A673 (cell line): ENCODE results near the gene EXOC6B. TPM values are rescaled to one million over a fixed set of nuclear protein-coding genes. Genes with fewer than 3 reads are reported as not detected.

Experiments used
- BruUV-seq: library from RNA; stranded (reverse); fragments of 400-500 nt; replicated peaks from 2 replicates; lab custom pipeline; 2021; lab: Mats Ljungman, UMichigan
- CTCF ChIA-PET: fragments of 300-600 bp; sonication (Branson Sonifier 250); formaldehyde crosslinking; loops from one replicate; lab custom pipeline; 2022; ENCODE audit warnings: antibody characterized with exemption; lab: Charles Lee
- POLR2A ChIA-PET: fragments of 300-600 bp; sonication (Branson Sonifier 250); formaldehyde crosslinking; loops from one replicate; lab custom pipeline; 2022; ENCODE audit warnings: antibody characterized with exemption; ENCODE audit not compliant: low non-redundant PET; lab: Charles Lee
- DNase-seq: peaks from one replicate; pipeline ENCODE4 v3.0.0-alpha.2; 2015; ENCODE audit warnings: low spot score
- H3K27ac ChIP-seq: fragments of 200-600 bp; sonication (generic); 2 replicates; pipeline ENCODE4 v1.5.1; 2016; ENCODE audit warnings: mixed run types, low read depth, mild to moderate bottlenecking, mixed read lengths, antibody characterized with exemption, low read length; ENCODE audit not compliant: poor library complexity, severe bottlenecking
- H3K27me3 ChIP-seq: fragments of 200-600 bp; sonication (generic); replicated peaks from 2 replicates; pipeline ENCODE4 v1.6.1; 2017; ENCODE audit warnings: mixed run types, low read depth, mild to moderate bottlenecking, mixed read lengths, antibody characterized with exemption, low read length; ENCODE audit not compliant: insufficient read depth, poor library complexity
- H3K36me3 ChIP-seq: fragments of 200-600 bp; sonication (generic); 2 replicates; pipeline ENCODE4 v1.6.1; 2016; ENCODE audit warnings: mixed run types, mild to moderate bottlenecking, mixed read lengths, antibody characterized with exemption, low read length; ENCODE audit not compliant: insufficient read depth, poor library complexity, severe bottlenecking
- H3K4me1 ChIP-seq: fragments of 200-600 bp; sonication (generic); 2 replicates; pipeline ENCODE4 v1.6.1; 2017; ENCODE audit warnings: mixed run types, mild to moderate bottlenecking, mixed read lengths, antibody characterized with exemption, low read length; ENCODE audit not compliant: insufficient read depth, poor library complexity, severe bottlenecking
- H3K4me3 ChIP-seq: fragments of 200-600 bp; sonication (generic); 2 replicates; pipeline ENCODE4 v1.5.1; 2016; ENCODE audit warnings: low read depth, mixed run types, mild to moderate bottlenecking, mixed read lengths, low read length; ENCODE audit not compliant: poor library complexity, severe bottlenecking
- H3K9me3 ChIP-seq: fragments of 200-600 bp; sonication (generic); 2 replicates; pipeline ENCODE4 v1.6.1; 2016; ENCODE audit warnings: mixed run types, low read depth, mild to moderate bottlenecking, mixed read lengths, antibody characterized with exemption, low read length; ENCODE audit not compliant: poor library complexity, severe bottlenecking
- CTCF ChIP-seq: fragments of 300-800, 200-600 bp; sonication (generic); conservative IDR thresholded peaks from 2 replicates; pipeline ENCODE4 v1.5.1; 2017; ENCODE audit warnings: low read depth, mild to moderate bottlenecking, antibody characterized with exemption, low read length, moderate library complexity, mixed read lengths
- EZH2 ChIP-seq: fragments of 200-600 bp; sonication (generic); IDR thresholded peaks from 2 replicates; pipeline ENCODE4 v1.6.1; 2017; ENCODE audit warnings: borderline replicate concordance, low read depth, mild to moderate bottlenecking, mixed read lengths, antibody characterized with exemption, low read length; ENCODE audit not compliant: poor library complexity, severe bottlenecking
- intact Hi-C: fragments of 100-400 bp; cut with micrococcal nuclease; formaldehyde crosslinking; loops from one replicate; pipeline ENCODE4 v1.10.0; 2022; ENCODE audit not compliant: unreplicated experiment
- total RNA-seq: library from RNA; stranded (reverse); gene quantifications from 2 replicates; pipeline ENCODE4 v1.2.3, GENCODE V29; 2021

Gene EXOC6B
- total RNA-seq, 1 experiment from 2014 or later: 138 TPM

GRCh38 chr2:72862239-72862988, 36.6 kb upstream of the EXOC6B start:
- CTCF ChIA-PET: interaction anchor here (0.6 to 1.9 kb wide), 7 partner anchors 10 to 315 kb away, joined by 3 to 5 read pairs (median 4); partner anchors contain the start of gene SPR

DNA sequence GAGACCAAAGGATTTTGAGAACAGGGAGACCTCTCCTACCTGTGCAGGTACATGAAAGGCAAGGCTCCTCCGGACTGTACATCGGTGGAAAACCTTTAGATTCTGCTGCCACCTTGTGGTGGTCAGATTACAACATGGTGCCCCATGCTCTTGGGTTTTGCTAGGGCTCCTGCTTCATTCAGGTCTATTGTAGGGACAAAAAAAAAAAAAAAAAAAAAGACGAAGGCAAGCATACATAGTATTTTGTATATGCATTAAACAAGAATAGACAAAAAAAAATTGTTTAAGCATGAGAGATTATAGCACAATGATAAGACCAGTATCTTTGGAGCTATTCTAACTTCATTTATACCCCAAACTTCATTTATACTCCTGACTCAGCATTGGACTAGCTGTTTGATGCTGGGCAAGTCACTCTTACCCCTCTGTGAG, 34.0 kb upstream of the EXOC6B start:
- Histone ChIP-seq H3K27me3 (no peaks in the 10 kb centered on the region), H3K9me3 (no peaks in the 10 kb centered on the region), H3K4me1 (no peaks in the 10 kb centered on the region), H3K27ac (no peak overlapping the region), H3K4me3 (no peak overlapping the region), H3K36me3 (no peaks in the 10 kb centered on the region)
- DNase-seq: peak; percentile 62
- BruUV-seq: no TSS peak
- intact Hi-C loops: loop anchor here (2.0 to 5.0 kb wide), 2 partner anchors 89 to 1313 kb away; no protein-coding TSS in a partner anchor
- POLR2A ChIA-PET: no interaction called here
- TF ChIP-seq EZH2: no peak
- TF ChIP-seq CTCF: peak; percentile 82
- CTCF ChIA-PET: interaction anchor here (0.7 to 1.1 kb wide), 5 partner anchors 14 to 1343 kb away, joined by 3 to 11 read pairs (median 6); no protein-coding TSS in a partner anchor

More at GRCh38 chr2:72862239-72862988, 36.6 kb upstream of the EXOC6B start:
- Histone ChIP-seq H3K9me3 (no peaks in the 10 kb centered on the region), H3K4me3 (peak overlapping the region; percentile 38), H3K4me1 (no peaks in the 10 kb centered on the region), H3K27ac (no peak overlapping the region), H3K36me3 (no peaks in the 10 kb centered on the region), H3K27me3 (peaks cover 4% of the 10 kb centered on the region)
- no TSS peak for BruUV-seq
- intact Hi-C loops: loop anchor here (1.0 kb wide), 1 partner anchor 91 kb away; no protein-coding TSS in a partner anchor
- POLR2A ChIA-PET: no interaction called here
- peak; percentile 99 for TF ChIP-seq CTCF
- TF ChIP-seq EZH2: no peak
- DNase-seq: peak; percentile 94

- no peak for TF ChIP-seq CTCF
- TF ChIP-seq EZH2: no peak
- CTCF ChIA-PET: no interaction called here
- intact Hi-C loops: no loop called here
- POLR2A ChIA-PET: no interaction called here
- no TSS peak for BruUV-seq
- Histone ChIP-seq H3K27ac (no peak overlapping the region), H3K27me3 (no peaks in the 10 kb centered on the region), H3K4me3 (no peak overlapping the region), H3K36me3 (no peaks in the 10 kb centered on the region), H3K9me3 (no peaks in the 10 kb centered on the region), H3K4me1 (no peaks in the 10 kb centered on the region)
- no peak for DNase-seq
Measured at GRCh38 chr2:72851333-72851732, 25.5 kb upstream of the EXOC6B start.
